HepG2 (cell line): ENCODE data around the gene PRIM2. TPM values are rescaled to one million over a fixed set of nuclear protein-coding genes. Genes with fewer than 3 reads are reported as not detected.
A peak's percentile ranks its signal among the peaks of the same experiment; 100 is the strongest.

Experiments
- ATAC-seq: fragments of 200-7000 bp; cut with Tn5 transposase; 3 replicates; pipeline ENCODE4 v1.9.1; 2020; ENCODE audit warnings: mild to moderate bottlenecking, moderate library complexity
- BruUV-seq: library from RNA; stranded (reverse); fragments of 400-500 nt; replicated peaks from 2 replicates; lab custom pipeline; 2021; lab: Mats Ljungman, UMichigan
- CTCF ChIA-PET: fragments of 300-600 bp; formaldehyde crosslinking; extraction: SDS; loops from one replicate; lab custom pipeline; 2021; ENCODE audit warnings: low total read pairs, inconsistent platforms, low intra/inter-chr PET ratio; lab: Yijun Ruan, JAX
- POLR2A ChIA-PET: fragments of 350-600 bp; sonication (Branson Sonifier 250); formaldehyde crosslinking; loops from one replicate; lab custom pipeline; 2020; ENCODE audit warnings: antibody characterized with exemption, inconsistent platforms; lab: Yijun Ruan, JAX
- DNase-seq: peaks from one replicate; pipeline ENCODE4 v3.0.0-alpha.2; 2015; ENCODE audit warnings: low spot score
- FAIRE-seq: peaks from 3 replicates; lab custom pipeline; 2011; peaks lifted over from hg19 to GRCh38; lab: Jason Lieb, UNC
- H2AFZ ChIP-seq: one replicate; pipeline ENCODE4 v1.6.1; 2011; ENCODE audit warnings: low read length, inconsistent platforms
- H3K27ac ChIP-seq: fragments of 300-600 bp; 3 replicates; pipeline ENCODE4 v1.8.0; 2011; ENCODE audit warnings: mixed run types, mild to moderate bottlenecking, mixed read lengths, low read length, inconsistent platforms; ENCODE audit not compliant: insufficient read depth; ENCODE audit errors: extremely low read length
- H3K27me3 ChIP-seq, 2 experiments: fragments of 200-600 bp in 1 of 2; 2 replicates in 1 of 2; 3 replicates in 1 of 2; pipeline versions ENCODE4 v1.6.0 to v1.8.0; 2011; ENCODE audit warnings: low read length in 2 of 2, mild to moderate bottlenecking in 2 of 2, moderate library complexity in 2 of 2, inconsistent platforms in 1 of 2; ENCODE audit not compliant: insufficient read depth in 2 of 2, control insufficient read depth in 1 of 2
- H3K36me3 ChIP-seq, 2 experiments: fragments of 200-600 bp in 1 of 2; replicated peaks in 1 of 2; 2 replicates in 1 of 2; 3 replicates in 1 of 2; pipeline versions ENCODE4 v1.5.1 to v1.8.0; 2011; ENCODE audit warnings: low read length in 2 of 2, inconsistent platforms in 1 of 2; ENCODE audit not compliant: insufficient read depth in 2 of 2, control insufficient read depth in 1 of 2
- H3K4me1 ChIP-seq: 2 replicates; pipeline ENCODE4 v1.5.1; 2012; ENCODE audit warnings: low read length, inconsistent platforms; ENCODE audit not compliant: insufficient read depth
- H3K4me2 ChIP-seq: 2 replicates; pipeline ENCODE4 v1.6.0; 2011; ENCODE audit warnings: low read depth, low read length, inconsistent platforms
- H3K4me3 ChIP-seq, 3 experiments: fragments of 200-600 bp in 1 of 3; sonication (generic), shearing (Covaris generic) in 1 of 3; replicated peaks in 1 of 3; 2 replicates each; pipeline ENCODE4 v1.5.1; 2011 to 2016; ENCODE audit warnings: low read length in 3 of 3, inconsistent platforms in 2 of 3, low read depth in 2 of 3, mild to moderate bottlenecking in 2 of 3, control low read depth in 1 of 3, mixed read lengths in 1 of 3; ENCODE audit not compliant: insufficient read depth in 1 of 3
- H3K79me2 ChIP-seq: one replicate; pipeline ENCODE4 v1.6.1; 2011; ENCODE audit warnings: low read length, inconsistent platforms; ENCODE audit not compliant: insufficient read depth
- H3K9ac ChIP-seq: 2 replicates; pipeline ENCODE4 v1.6.0; 2011; ENCODE audit warnings: mild to moderate bottlenecking, low read depth, low read length, inconsistent platforms; ENCODE audit not compliant: insufficient read depth
- H3K9me3 ChIP-seq: 2 replicates; pipeline ENCODE4 v1.5.1; 2012; ENCODE audit warnings: mild to moderate bottlenecking, low read length
- H4K20me1 ChIP-seq: 2 replicates; pipeline ENCODE4 v1.6.0; 2011; ENCODE audit warnings: inconsistent platforms, mild to moderate bottlenecking, low read length, moderate library complexity; ENCODE audit not compliant: insufficient read depth
- ARNTL ChIP-seq: sonication (generic); formaldehyde crosslinking; IDR thresholded peaks from 2 replicates; pipeline ENCODE4 v1.4.0; 2020; ENCODE audit warnings: mild to moderate bottlenecking, missing genetic modification reagents
- CAMTA2 ChIP-seq: sonication (generic); formaldehyde crosslinking; IDR thresholded peaks from 2 replicates; pipeline ENCODE4 v1.4.0; 2020; ENCODE audit warnings: mild to moderate bottlenecking, missing genetic modification reagents, borderline replicate concordance
- EED ChIP-seq: sonication (generic); formaldehyde crosslinking; IDR thresholded peaks from 2 replicates; pipeline ENCODE4 v1.5.0; 2020; ENCODE audit warnings: mild to moderate bottlenecking, missing genetic modification reagents
- HDAC6 ChIP-seq: fragments of 200-600 bp; sonication (generic); IDR thresholded peaks from 2 replicates; pipeline ENCODE4 v1.7.0; 2017; ENCODE audit warnings: mild to moderate bottlenecking, antibody characterized with exemption, low read length, low read depth
- MZF1 ChIP-seq: sonication (generic); formaldehyde crosslinking; IDR thresholded peaks from 2 replicates; pipeline ENCODE4 v1.8.1; 2023; ENCODE audit warnings: mild to moderate bottlenecking, missing genetic modification reagents, borderline replicate concordance
- RAD21 ChIP-seq: fragments of 450-650 bp; formaldehyde crosslinking; IDR thresholded peaks from 2 replicates; pipeline ENCODE4 v1.5.0; 2020; ENCODE audit warnings: mild to moderate bottlenecking
- RFX3 ChIP-seq: IDR thresholded peaks from 2 replicates; pipeline ENCODE4 v1.6.1; 2016; ENCODE audit warnings: missing biosample characterization, missing genetic modification reagents
- SALL1 ChIP-seq: sonication (generic); formaldehyde crosslinking; IDR thresholded peaks from 2 replicates; pipeline ENCODE4 v1.8.0; 2022; ENCODE audit warnings: mild to moderate bottlenecking, missing genetic modification reagents
- SMC3 ChIP-seq: IDR thresholded peaks from 2 replicates; pipeline ENCODE4 v1.6.1; 2011; ENCODE audit warnings: low read length, improper control_type of control experiment
- SNAPC2 ChIP-seq: sonication (generic); formaldehyde crosslinking; IDR thresholded peaks from 2 replicates; pipeline ENCODE4 v1.8.1; 2022; ENCODE audit warnings: mild to moderate bottlenecking, missing genetic modification reagents
- SOX6 ChIP-seq, 2 experiments: fragments of 450-650 bp in 1 of 2; sonication (generic) in 1 of 2; formaldehyde crosslinking in 1 of 2; IDR thresholded peaks; 2 replicates each; pipeline versions ENCODE4 v1.4.0 to v1.6.1; 2017 to 2020; ENCODE audit warnings: antibody characterized with exemption in 1 of 2, mild to moderate bottlenecking in 1 of 2, missing genetic modification reagents in 1 of 2
- TAF15 ChIP-seq: fragments of 200-400 bp; formaldehyde crosslinking; IDR thresholded peaks from one replicate; pipeline ENCODE4 v1.6.1; 2018; ENCODE audit warnings: mild to moderate bottlenecking, low read depth, low read length; ENCODE audit not compliant: poor library complexity, severe bottlenecking
- THYN1 ChIP-seq: sonication (generic); formaldehyde crosslinking; IDR thresholded peaks from 2 replicates; pipeline ENCODE4 v1.8.1; 2023; ENCODE audit warnings: low read depth, mild to moderate bottlenecking, moderate library complexity, missing genetic modification reagents, borderline replicate concordance
- ZFX ChIP-seq: sonication (generic); formaldehyde crosslinking; IDR thresholded peaks from 2 replicates; pipeline ENCODE4 v1.4.0; 2020; ENCODE audit warnings: mild to moderate bottlenecking, low read depth, missing genetic modification reagents, moderate library complexity
- ZNF232 ChIP-seq: sonication (generic); formaldehyde crosslinking; IDR thresholded peaks from 2 replicates; pipeline ENCODE4 v1.4.0; 2020; ENCODE audit warnings: missing genetic modification reagents, borderline replicate concordance
- ZNF3 ChIP-seq: IDR thresholded peaks from 2 replicates; pipeline ENCODE4 v1.7.0; 2017; ENCODE audit warnings: inconsistent platforms
- ZNF616 ChIP-seq: sonication (generic); formaldehyde crosslinking; IDR thresholded peaks from 2 replicates; pipeline ENCODE4 v1.5.0; 2020; ENCODE audit warnings: low read depth, mild to moderate bottlenecking, missing genetic modification reagents
- WGBS: methylation state at CpG from one replicate; pipeline ENCODE4 v1.1.6; 2017; ENCODE audit warnings: low lambda C conversion rate; 5-methylcytosine and 5-hydroxymethylcytosine counted together
- in situ Hi-C: cut with HindIII; loops from 2 replicates; pipeline ENCODE4 v1.10.0; 2017; ENCODE audit warnings: low pct_unique_long_range_greater_than_20kb; ENCODE audit not compliant: extremely low pct_ligation_motif_present
- intact Hi-C: fragments of 100-400 bp; cut with micrococcal nuclease; formaldehyde crosslinking; loops from one replicate; pipeline ENCODE4 v1.10.0; 2022; ENCODE audit not compliant: unreplicated experiment
- polyA plus RNA-seq, 8 experiments: library from polyadenylated mRNA; depleted of rRNA in 3 of 8; stranded (reverse) in 7 of 8; unstranded in 1 of 8; fragments of >200 nt; fragmentation: Illumina TruSeq in 4 of 8; extraction: Trizol in 4 of 8; gene quantifications; 2 replicates each; pipeline versions ENCODE4 v1.2.1 to v1.2.3, GENCODE V29; 2011 to 2016; ENCODE audit warnings: low read depth in 4 of 8, missing spikeins in 1 of 8, mixed read lengths in 1 of 8; ENCODE audit not compliant: insufficient read depth in 1 of 8
- total RNA-seq, 5 experiments: library from RNA; depleted of rRNA; stranded (reverse); fragments of >200 nt; fragmentation: Illumina TruSeq; extraction: Trizol; gene quantifications; 2 replicates each; pipeline ENCODE4 v1.2.3, GENCODE V29; 2016; ENCODE audit warnings: low read depth in 1 of 5
- TF ChIP-seq, protein P1 (sequence below): IDR thresholded peaks from 2 replicates; pipeline ENCODE4 v1.6.1; 2016
- TF ChIP-seq, protein P2 (sequence below): IDR thresholded peaks from 2 replicates; pipeline ENCODE4 v1.6.1; 2012; ENCODE audit warnings: low read depth, low read length, improper control_type of control experiment
- TF ChIP-seq, protein P3 (sequence below): sonication (generic); formaldehyde crosslinking; IDR thresholded peaks from 2 replicates; pipeline ENCODE4 v1.5.0; 2020; ENCODE audit warnings: mild to moderate bottlenecking, missing genetic modification reagents, moderate library complexity

PRIM2 gene
- total and polyA plus RNA-seq, 2 of the 13 experiments (the other 11 are each of a cell fraction or from before 2014, with no cell fraction given): 8.0 to 52.7 TPM

DNA sequence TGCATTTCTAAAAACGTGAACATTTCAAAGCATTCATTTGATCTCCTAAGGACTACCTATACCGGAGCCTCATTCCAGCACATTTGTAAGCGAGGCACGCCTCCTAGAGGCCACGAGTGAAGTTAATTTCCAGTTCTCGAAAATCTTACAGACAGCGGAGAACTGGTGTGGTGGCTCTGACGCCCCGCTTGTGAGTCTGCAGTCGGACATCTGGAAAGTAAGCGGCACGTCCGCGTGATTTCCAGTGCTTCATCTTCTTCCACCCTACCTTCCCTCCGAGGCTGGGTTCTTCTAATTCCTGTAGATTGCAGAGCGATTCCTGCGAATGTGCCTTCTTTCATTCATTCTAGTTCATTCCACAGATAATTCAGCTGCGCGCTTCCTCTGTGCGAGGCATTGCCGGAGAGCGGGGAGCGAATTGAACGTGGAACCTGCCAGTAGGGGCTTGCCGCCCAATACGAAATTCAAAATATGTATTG lies 810 bp upstream of the PRIM2 start (continued):
- TF ChIP-seq, protein P1, sequence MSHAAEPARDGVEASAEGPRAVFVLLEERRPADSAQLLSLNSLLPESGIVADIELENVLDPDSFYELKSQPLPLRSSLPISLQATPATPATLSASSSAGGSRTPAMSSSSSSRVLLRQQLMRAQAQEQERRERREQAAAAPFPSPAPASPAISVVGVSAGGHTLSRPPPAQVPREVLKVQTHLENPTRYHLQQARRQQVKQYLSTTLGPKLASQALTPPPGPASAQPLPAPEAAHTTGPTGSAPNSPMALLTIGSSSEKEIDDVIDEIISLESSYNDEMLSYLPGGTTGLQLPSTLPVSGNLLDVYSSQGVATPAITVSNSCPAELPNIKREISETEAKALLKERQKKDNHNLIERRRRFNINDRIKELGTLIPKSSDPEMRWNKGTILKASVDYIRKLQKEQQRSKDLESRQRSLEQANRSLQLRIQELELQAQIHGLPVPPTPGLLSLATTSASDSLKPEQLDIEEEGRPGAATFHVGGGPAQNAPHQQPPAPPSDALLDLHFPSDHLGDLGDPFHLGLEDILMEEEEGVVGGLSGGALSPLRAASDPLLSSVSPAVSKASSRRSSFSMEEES: 0 out of 2 replicates have a peak, but pooled peaks have one; percentile 15
- TF ChIP-seq ZFX (CRISPR knock-in tag): 0 out of 2 replicates have a peak, but pooled peaks have one; percentile 15
- TF ChIP-seq CAMTA2 (CRISPR knock-in tag): no peak
- no peak for TF ChIP-seq ZNF232
- TF ChIP-seq EED: peak; percentile 79
- TF ChIP-seq MZF1 (CRISPR knock-in tag): no peak
- peak; percentile 60; the same call in 1 of the 2 replicates for TF ChIP-seq SALL1 (CRISPR knock-in tag)
- TF ChIP-seq SNAPC2 (CRISPR knock-in tag): peak; percentile 63; the same call in 1 of the 2 replicates
- no peak for TF ChIP-seq SOX6 (IDR thresholded peaks at IDR 0.05)
- 0 out of 2 replicates have a peak, but pooled peaks have one; percentile 17 for TF ChIP-seq SOX6 (CRISPR knock-in tag; IDR thresholded peaks at IDR 0.05)
- TF ChIP-seq ARNTL (CRISPR knock-in tag): no peak
- TF ChIP-seq ZNF3: peak; percentile 13; the same call in 1 of the 2 replicates

DNA sequence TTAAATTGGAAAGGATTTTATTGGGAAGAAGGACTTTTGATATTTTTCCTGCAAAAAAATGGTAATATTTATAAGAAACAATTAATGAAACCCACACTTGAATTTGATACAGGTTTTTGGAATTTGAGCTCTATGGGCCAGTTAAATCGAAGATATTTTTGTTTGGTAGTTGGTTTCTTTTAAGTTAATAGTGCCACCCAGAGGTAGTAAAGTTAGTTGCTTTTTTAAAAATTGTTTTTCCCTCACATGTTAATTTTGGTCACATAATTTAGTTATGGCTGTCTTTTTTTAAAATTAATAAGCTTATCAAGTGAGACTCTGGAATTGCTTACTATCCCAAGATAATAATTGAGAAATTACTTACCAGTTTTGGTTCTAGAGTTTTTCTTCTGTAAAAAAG lies 7.1 kb downstream of the PRIM2 start:
- Histone ChIP-seq H3K79me2 (no peaks in the 10 kb centered on the region), H3K9me3 (peaks cover 10% of the 10 kb centered on the region), H2AFZ (no peak overlapping the region), H3K36me3 (peaks cover 9 to 85% of the 10 kb centered on the region in 2 experiments), H3K27me3 (no peaks in the 10 kb centered on the region), H3K27ac (no peak overlapping the region), H3K4me3 (no peak overlapping the region), H3K4me1 (peaks cover 5% of the 10 kb centered on the region), H4K20me1 (no peaks in the 10 kb centered on the region), H3K4me2 (no peak overlapping the region), H3K9ac (no peak overlapping the region)
- FAIRE-seq (peak; percentile 63), ATAC-seq (no peak), DNase-seq (no peak)
- POLR2A ChIA-PET: no interaction called here
- in situ Hi-C loops (loop anchor here (25.0 kb wide), 1 partner anchor 287 kb away; the partner anchor contains the start of gene KIAA1586), intact Hi-C loops (loop anchor here (1.0 to 2.0 kb wide), 2 partner anchors 56 to 134 kb away; no protein-coding TSS in a partner anchor)
- BruUV-seq: no TSS peak
- CTCF ChIA-PET: interaction anchor here (0.8 to 2.0 kb wide), 5 partner anchors 57 to 422 kb away, joined by 3 to 12 read pairs (median 7); partner anchors contain the start of gene BEND6
- WGBS: 59% methylated on average over 1 of the region's 1 CpG
- TF ChIP-seq, protein P2, sequence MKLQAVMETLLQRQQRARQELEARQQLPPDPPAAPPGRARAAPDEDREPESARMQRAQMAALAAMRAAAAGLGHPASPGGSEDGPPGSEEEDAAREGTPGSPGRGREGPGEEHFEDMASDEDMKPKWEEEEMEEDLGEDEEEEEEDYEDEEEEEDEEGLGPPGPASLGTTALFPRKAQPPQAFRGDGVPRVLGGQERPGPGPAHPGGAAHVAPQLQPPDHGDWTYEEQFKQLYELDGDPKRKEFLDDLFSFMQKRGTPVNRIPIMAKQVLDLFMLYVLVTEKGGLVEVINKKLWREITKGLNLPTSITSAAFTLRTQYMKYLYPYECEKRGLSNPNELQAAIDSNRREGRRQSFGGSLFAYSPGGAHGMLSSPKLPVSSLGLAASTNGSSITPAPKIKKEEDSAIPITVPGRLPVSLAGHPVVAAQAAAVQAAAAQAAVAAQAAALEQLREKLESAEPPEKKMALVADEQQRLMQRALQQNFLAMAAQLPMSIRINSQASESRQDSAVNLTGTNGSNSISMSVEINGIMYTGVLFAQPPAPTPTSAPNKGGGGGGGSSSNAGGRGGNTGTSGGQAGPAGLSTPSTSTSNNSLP: 0 out of 2 replicates have a peak, but pooled peaks have one; percentile 37
- TF ChIP-seq, protein P3, sequence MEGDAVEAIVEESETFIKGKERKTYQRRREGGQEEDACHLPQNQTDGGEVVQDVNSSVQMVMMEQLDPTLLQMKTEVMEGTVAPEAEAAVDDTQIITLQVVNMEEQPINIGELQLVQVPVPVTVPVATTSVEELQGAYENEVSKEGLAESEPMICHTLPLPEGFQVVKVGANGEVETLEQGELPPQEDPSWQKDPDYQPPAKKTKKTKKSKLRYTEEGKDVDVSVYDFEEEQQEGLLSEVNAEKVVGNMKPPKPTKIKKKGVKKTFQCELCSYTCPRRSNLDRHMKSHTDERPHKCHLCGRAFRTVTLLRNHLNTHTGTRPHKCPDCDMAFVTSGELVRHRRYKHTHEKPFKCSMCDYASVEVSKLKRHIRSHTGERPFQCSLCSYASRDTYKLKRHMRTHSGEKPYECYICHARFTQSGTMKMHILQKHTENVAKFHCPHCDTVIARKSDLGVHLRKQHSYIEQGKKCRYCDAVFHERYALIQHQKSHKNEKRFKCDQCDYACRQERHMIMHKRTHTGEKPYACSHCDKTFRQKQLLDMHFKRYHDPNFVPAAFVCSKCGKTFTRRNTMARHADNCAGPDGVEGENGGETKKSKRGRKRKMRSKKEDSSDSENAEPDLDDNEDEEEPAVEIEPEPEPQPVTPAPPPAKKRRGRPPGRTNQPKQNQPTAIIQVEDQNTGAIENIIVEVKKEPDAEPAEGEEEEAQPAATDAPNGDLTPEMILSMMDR: peak; percentile 36
- no peak for TF ChIP-seq THYN1
- TF ChIP-seq TAF15: no peak
- peak; percentile 45 for TF ChIP-seq SMC3
- TF ChIP-seq RFX3 (CRISPR knock-in tag): no peak
- peak; percentile 16; the same call in 1 of the 2 replicates for TF ChIP-seq RAD21
- TF ChIP-seq ZNF616: no peak
- TF ChIP-seq HDAC6: no peak
